ENCODE data around the gene VDR. TPM values are rescaled to one million over a fixed set of nuclear protein-coding genes. Genes with fewer than 3 reads are reported as not detected.
A peak's percentile ranks its signal among the peaks of the same experiment; 100 is the strongest.

Gene VDR
- total and polyA plus RNA-seq, 4 experiments from 2014 or later = 0.37 to 3.2 (median 1.0) TPM

DNA sequence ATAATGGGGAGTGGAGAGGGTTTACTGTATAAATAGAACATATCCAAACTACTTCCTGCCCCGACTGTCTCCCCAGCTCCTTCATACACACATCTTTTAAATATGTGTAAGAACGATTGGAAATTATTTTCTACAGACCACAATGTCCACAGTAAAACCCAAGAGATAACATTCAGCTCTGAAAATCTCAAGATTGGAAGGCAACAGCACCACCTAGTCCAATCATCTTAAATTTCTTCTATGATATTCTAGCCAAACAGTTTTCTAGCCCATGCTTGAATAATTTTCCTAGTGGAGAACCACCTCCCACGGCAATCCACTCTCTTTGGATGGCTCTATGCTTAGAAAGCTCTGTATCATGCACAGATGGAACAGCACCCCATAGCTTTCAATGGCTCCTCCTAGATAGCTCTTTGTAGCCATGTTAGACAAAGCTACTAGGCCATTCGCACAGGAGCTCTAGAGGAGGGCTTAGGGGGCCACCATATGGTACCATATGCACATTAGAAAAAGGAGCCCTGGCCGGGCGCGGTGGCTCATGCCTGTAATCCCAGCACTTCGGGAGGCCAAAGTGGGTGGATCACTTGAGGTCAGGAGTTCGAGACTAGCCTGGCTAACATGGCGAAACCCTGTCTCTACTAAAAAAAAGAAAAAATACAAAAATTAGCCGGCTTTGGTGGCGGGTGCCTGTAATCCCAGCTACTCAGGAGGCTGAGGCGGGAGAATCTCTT is 18.1 kb downstream of the VDR start:
- H3K36me3 Mint-ChIP-seq = no peaks in the 10 kb centered on the region
- H3K4me1 ChIP-seq (ENCODE audit: insufficient read depth, low read length) = peaks cover 55% of the 10 kb centered on the region
- CTCF ChIA-PET (ENCODE audit: partially characterized antibody) = interaction anchor here (0.6 to 4.1 kb wide), 6 partner anchors 8 to 145 kb away, joined by 3 to 18 read pairs (median 4); partner anchors contain the start of gene VDR

GRCh38 chr12:47885566-47885965 is 19.2 kb downstream of the VDR start:
- peak overlapping the region in 3 of 7 donors; percentile 16 to 83 (median 81) for H3K27ac Mint-ChIP-seq

More for the DNA sequence above, 18.1 kb downstream of the VDR start:
- Histone ChIP-seq H3K9me3 (ENCODE audit: control insufficient read depth in 1 of 2, low read length in 2 of 2) (no peaks in the 10 kb centered on the region), H3K27ac (ENCODE audit: low read depth, low read length) (no peak overlapping the region), H3K27me3 (ENCODE audit: insufficient read depth, low read length) (no peaks in the 10 kb centered on the region), H3K4me3 (ENCODE audit: low read length in 2 of 2) (no peak overlapping the region), H3K36me3 (ENCODE audit: insufficient read depth, low read length) (no peaks in the 10 kb centered on the region)
- no peaks in the 10 kb centered on the region for H3K27me3 Mint-ChIP-seq
- H3K9me3 Mint-ChIP-seq = no peaks in the 10 kb centered on the region
- POLR2A ChIA-PET (ENCODE audit: partially characterized antibody) = interaction anchor here (5.7 kb wide), 1 partner anchor 18 kb away, joined by 40 read pairs; the partner anchor contains the start of gene VDR
- H3K4me3 Mint-ChIP-seq = no peak overlapping the region
- no peak for DNase-seq
- intact Hi-C loops (cut with micrococcal nuclease) = no loop called here
- H3K27ac Mint-ChIP-seq = peak overlapping the region in 1 of 7 donors; percentile 0
- peaks cover 31 to 74% (median 55%) of the 10 kb centered on the region in 4 donors for H3K4me1 Mint-ChIP-seq

DNA sequence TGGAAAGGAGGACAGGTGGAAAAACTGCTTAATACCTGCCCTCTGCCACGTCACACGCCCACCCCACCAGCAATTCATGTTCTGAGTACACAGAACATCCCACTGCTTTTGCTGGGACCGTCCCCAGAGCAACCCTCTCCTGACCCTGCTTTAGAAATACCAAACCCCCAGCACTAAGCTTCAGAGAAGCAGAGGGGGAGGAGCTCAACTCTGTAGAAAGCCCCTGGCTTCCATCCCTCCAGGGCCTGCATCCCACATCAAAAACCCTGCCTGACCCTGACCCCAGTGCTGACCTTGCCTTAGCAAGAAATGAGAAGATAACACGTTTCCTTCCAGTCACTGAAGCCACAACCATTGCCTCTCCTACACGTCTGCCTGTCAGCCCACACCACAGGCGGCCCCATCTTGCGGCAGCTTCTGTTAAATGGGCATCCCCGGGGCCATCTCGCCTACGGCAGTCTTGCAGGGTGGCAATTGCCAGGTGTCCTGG is 19.7 kb downstream of the VDR start:
- intact Hi-C loops (cut with micrococcal nuclease) = no loop called here
- ChIA-PET POLR2A (ENCODE audit: partially characterized antibody) (interaction anchor here (0.9 to 5.7 kb wide), 4 partner anchors 14 to 67 kb away, joined by 3 to 40 read pairs (median 6); partner anchors contain the start of genes HDAC7 and VDR), CTCF (ENCODE audit: partially characterized antibody) (interaction anchor here (0.7 to 4.1 kb wide), 8 partner anchors 10 to 272 kb away, joined by 3 to 18 read pairs (median 4); partner anchors contain the start of genes ASB8 and VDR)
- H3K36me3 ChIP-seq (ENCODE audit: insufficient read depth, low read length) = no peaks in the 10 kb centered on the region
- no peaks in the 10 kb centered on the region for H3K9me3 ChIP-seq (ENCODE audit: control insufficient read depth in 1 of 2, low read length in 2 of 2)
- peaks cover 30 to 76% (median 55%) of the 10 kb centered on the region in 4 donors for H3K4me1 Mint-ChIP-seq
- H3K36me3 Mint-ChIP-seq = no peaks in the 10 kb centered on the region
- H3K4me3 Mint-ChIP-seq = peak overlapping the region in 7 of 8 donors; percentile 24 to 85 (median 62)
- no peaks in the 10 kb centered on the region for H3K27me3 Mint-ChIP-seq
- no peak overlapping the region for H3K27ac ChIP-seq (ENCODE audit: low read depth, low read length)
- no peak overlapping the region for H3K4me3 ChIP-seq (ENCODE audit: low read length in 2 of 2)
- H3K27me3 ChIP-seq (ENCODE audit: insufficient read depth, low read length) = no peaks in the 10 kb centered on the region
- peak in 4 of 5 donors; percentile 23 to 67 (median 45) for DNase-seq
- H3K27ac Mint-ChIP-seq = peak overlapping the region; percentile 16 to 84 (median 81)
- no peaks in the 10 kb centered on the region for H3K9me3 Mint-ChIP-seq
- H3K4me1 ChIP-seq (ENCODE audit: insufficient read depth, low read length) = peaks cover 55% of the 10 kb centered on the region

More at GRCh38 chr12:47885566-47885965, 19.2 kb downstream of the VDR start:
- no peaks in the 10 kb centered on the region for H3K36me3 ChIP-seq (ENCODE audit: insufficient read depth, low read length)
- CTCF ChIA-PET (ENCODE audit: partially characterized antibody) = interaction anchor here (0.7 to 4.1 kb wide), 8 partner anchors 11 to 271 kb away, joined by 3 to 18 read pairs (median 4); partner anchors contain the start of genes ASB8 and VDR
- H3K27ac ChIP-seq (ENCODE audit: low read depth, low read length) = no peak overlapping the region
- H3K27me3 Mint-ChIP-seq = no peaks in the 10 kb centered on the region
- intact Hi-C loops (cut with micrococcal nuclease) = no loop called here
- no peaks in the 10 kb centered on the region for H3K9me3 Mint-ChIP-seq
- peaks cover 30 to 76% (median 55%) of the 10 kb centered on the region in 4 donors for H3K4me1 Mint-ChIP-seq
- no peak overlapping the region for H3K4me3 ChIP-seq (ENCODE audit: low read length in 2 of 2)
- H3K9me3 ChIP-seq (ENCODE audit: control insufficient read depth in 1 of 2, low read length in 2 of 2) = no peaks in the 10 kb centered on the region
- H3K4me3 Mint-ChIP-seq = peak overlapping the region in 2 of 8 donors; percentile 38 to 85
- POLR2A ChIA-PET (ENCODE audit: partially characterized antibody) = interaction anchor here (0.9 to 5.7 kb wide), 3 partner anchors 13 to 66 kb away, joined by 3 to 40 read pairs (median 10); partner anchors contain the start of genes HDAC7 and VDR
- no peak for DNase-seq
- H3K27me3 ChIP-seq (ENCODE audit: insufficient read depth, low read length) = no peaks in the 10 kb centered on the region
- no peaks in the 10 kb centered on the region for H3K36me3 Mint-ChIP-seq
- H3K4me1 ChIP-seq (ENCODE audit: insufficient read depth, low read length) = peaks cover 55% of the 10 kb centered on the region

GRCh38 chr12:47884501-47884900 is 20.3 kb downstream of the VDR start:
- peaks cover 30 to 73% (median 55%) of the 10 kb centered on the region in 4 donors for H3K4me1 Mint-ChIP-seq
- Histone ChIP-seq H3K36me3 (ENCODE audit: insufficient read depth, low read length) (no peaks in the 10 kb centered on the region), H3K27ac (ENCODE audit: low read depth, low read length) (no peak overlapping the region), H3K4me1 (ENCODE audit: insufficient read depth, low read length) (peaks cover 54% of the 10 kb centered on the region), H3K9me3 (ENCODE audit: control insufficient read depth in 1 of 2, low read length in 2 of 2) (no peaks in the 10 kb centered on the region), H3K4me3 (ENCODE audit: low read length in 2 of 2) (no peak overlapping the region), H3K27me3 (ENCODE audit: insufficient read depth, low read length) (no peaks in the 10 kb centered on the region)
- POLR2A ChIA-PET (ENCODE audit: partially characterized antibody) = interaction anchor here (1.3 to 5.7 kb wide), 4 partner anchors 14 to 74 kb away, joined by 3 to 40 read pairs (median 7); partner anchors contain the start of gene VDR
- CTCF ChIA-PET (ENCODE audit: partially characterized antibody) = interaction anchor here (0.7 to 4.1 kb wide), 6 partner anchors 16 to 272 kb away, joined by 3 to 18 read pairs (median 4); partner anchors contain the start of genes ASB8 and VDR
- H3K27me3 Mint-ChIP-seq = no peaks in the 10 kb centered on the region
- H3K9me3 Mint-ChIP-seq = no peaks in the 10 kb centered on the region
- H3K36me3 Mint-ChIP-seq = no peaks in the 10 kb centered on the region
- H3K4me3 Mint-ChIP-seq = peak overlapping the region in 6 of 8 donors; percentile 4 to 85 (median 46)
- no peak for DNase-seq
- intact Hi-C loops (cut with micrococcal nuclease) = no loop called here
- peak overlapping the region in 5 of 7 donors; percentile 22 to 84 (median 81) for H3K27ac Mint-ChIP-seq

GRCh38 chr12:47883663-47884195 is 21.1 kb downstream of the VDR start:
- DNase-seq = no peak
- ChIA-PET CTCF (ENCODE audit: partially characterized antibody) (interaction anchor here (0.9 to 4.1 kb wide), 6 partner anchors 11 to 66 kb away, joined by 4 to 18 read pairs (median 6); partner anchors contain the start of gene VDR), POLR2A (ENCODE audit: partially characterized antibody) (interaction anchor here (0.8 to 5.7 kb wide), 8 partner anchors 14 to 142 kb away, joined by 3 to 40 read pairs (median 4); partner anchors contain the start of gene VDR)
- Mint-ChIP-seq H3K36me3 (no peaks in the 10 kb centered on the region), H3K4me3 (peak overlapping the region; percentile 83 to 95 (median 88)), H3K4me1 (peaks cover 30 to 65% (median 50%) of the 10 kb centered on the region in 4 donors), H3K9me3 (no peaks in the 10 kb centered on the region), H3K27ac (peak overlapping the region; percentile 22 to 97 (median 91)), H3K27me3 (no peaks in the 10 kb centered on the region)
- peak overlapping the region; percentile 48 to 50 for H3K4me3 ChIP-seq (ENCODE audit: low read length in 2 of 2)
- no peaks in the 10 kb centered on the region for H3K27me3 ChIP-seq (ENCODE audit: insufficient read depth, low read length)
- intact Hi-C loops (cut with micrococcal nuclease) = loop anchor here (2.0 kb wide), 1 partner anchor 21 kb away; the partner anchor contains the start of gene VDR
- no peak overlapping the region for H3K27ac ChIP-seq (ENCODE audit: low read depth, low read length)
- H3K4me1 ChIP-seq (ENCODE audit: insufficient read depth, low read length) = peaks cover 47% of the 10 kb centered on the region
- H3K36me3 ChIP-seq (ENCODE audit: insufficient read depth, low read length) = no peaks in the 10 kb centered on the region
- H3K9me3 ChIP-seq (ENCODE audit: control insufficient read depth in 1 of 2, low read length in 2 of 2) = no peaks in the 10 kb centered on the region

DNA sequence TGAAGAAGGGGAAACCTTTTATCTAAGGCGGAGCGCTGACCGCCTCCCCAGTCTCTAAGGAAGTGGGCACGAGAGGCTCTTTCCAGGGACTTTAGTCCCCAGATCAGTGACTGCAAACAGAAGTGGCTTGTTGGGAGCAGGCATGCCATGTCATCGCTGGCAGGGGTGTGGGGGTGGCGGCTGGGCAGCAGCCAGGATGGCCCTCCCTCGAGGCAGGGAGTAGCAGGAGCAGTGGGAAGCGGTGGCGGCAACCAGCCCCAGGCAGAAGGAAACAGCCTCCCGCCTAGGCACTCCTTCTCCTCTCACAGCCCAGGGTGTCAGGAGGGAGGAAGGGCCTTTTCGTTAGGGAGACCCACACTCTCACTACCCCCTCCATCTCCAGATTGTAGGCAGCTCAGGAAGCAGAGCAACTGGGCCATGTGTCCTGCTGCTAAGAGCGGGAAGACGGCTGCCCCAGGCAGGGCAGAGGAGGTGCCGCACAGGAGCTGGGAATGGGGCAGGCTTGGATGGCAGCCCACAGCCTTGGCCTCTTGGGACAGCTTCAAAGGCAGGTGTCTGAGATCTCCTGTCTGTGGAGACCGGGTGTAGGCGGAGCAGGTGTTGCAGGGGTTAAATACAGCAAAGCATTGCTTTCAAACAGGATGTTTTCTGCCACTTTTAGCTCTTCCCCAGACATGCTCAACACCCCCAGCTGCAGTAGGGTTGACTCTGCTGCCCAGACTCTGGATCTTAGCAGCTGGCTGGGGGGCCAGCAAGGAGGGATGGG is 21.8 kb downstream of the VDR start:
- POLR2A ChIA-PET (ENCODE audit: partially characterized antibody) = interaction anchor here (0.8 to 5.7 kb wide), 8 partner anchors 13 to 316 kb away, joined by 3 to 40 read pairs (median 4); partner anchors contain the start of gene VDR
- CTCF ChIA-PET (ENCODE audit: partially characterized antibody) = interaction anchor here (0.9 to 4.1 kb wide), 5 partner anchors 11 to 66 kb away, joined by 4 to 18 read pairs (median 8); partner anchors contain the start of gene VDR
- Mint-ChIP-seq H3K27me3 (no peaks in the 10 kb centered on the region), H3K4me1 (peaks cover 27 to 59% (median 46%) of the 10 kb centered on the region in 4 donors), H3K36me3 (no peaks in the 10 kb centered on the region), H3K4me3 (peak overlapping the region; percentile 83 to 95 (median 88)), H3K27ac (peak overlapping the region in 6 of 7 donors; percentile 67 to 97 (median 92)), H3K9me3 (no peaks in the 10 kb centered on the region)
- Histone ChIP-seq H3K36me3 (ENCODE audit: insufficient read depth, low read length) (no peaks in the 10 kb centered on the region), H3K27me3 (ENCODE audit: insufficient read depth, low read length) (no peaks in the 10 kb centered on the region), H3K9me3 (ENCODE audit: control insufficient read depth in 1 of 2, low read length in 2 of 2) (no peaks in the 10 kb centered on the region), H3K4me3 (ENCODE audit: low read length in 2 of 2) (peak overlapping the region; percentile 48 to 50), H3K27ac (ENCODE audit: low read depth, low read length) (peak overlapping the region; percentile 29), H3K4me1 (ENCODE audit: insufficient read depth, low read length) (peaks cover 42% of the 10 kb centered on the region)
- intact Hi-C loops (cut with micrococcal nuclease) = loop anchor here (2.0 kb wide), 1 partner anchor 22 kb away; the partner anchor contains the start of gene VDR
- DNase-seq = peak in 3 of 5 donors; percentile 28 to 38 (median 37)

Measured in CD4-positive, alpha-beta memory T cell (primary cell).